ENCODE measurements around the gene TCF7L2.
A peak's percentile ranks its signal among the peaks of the same experiment; 100 is the strongest.

The TCF7L2 gene

DNA sequence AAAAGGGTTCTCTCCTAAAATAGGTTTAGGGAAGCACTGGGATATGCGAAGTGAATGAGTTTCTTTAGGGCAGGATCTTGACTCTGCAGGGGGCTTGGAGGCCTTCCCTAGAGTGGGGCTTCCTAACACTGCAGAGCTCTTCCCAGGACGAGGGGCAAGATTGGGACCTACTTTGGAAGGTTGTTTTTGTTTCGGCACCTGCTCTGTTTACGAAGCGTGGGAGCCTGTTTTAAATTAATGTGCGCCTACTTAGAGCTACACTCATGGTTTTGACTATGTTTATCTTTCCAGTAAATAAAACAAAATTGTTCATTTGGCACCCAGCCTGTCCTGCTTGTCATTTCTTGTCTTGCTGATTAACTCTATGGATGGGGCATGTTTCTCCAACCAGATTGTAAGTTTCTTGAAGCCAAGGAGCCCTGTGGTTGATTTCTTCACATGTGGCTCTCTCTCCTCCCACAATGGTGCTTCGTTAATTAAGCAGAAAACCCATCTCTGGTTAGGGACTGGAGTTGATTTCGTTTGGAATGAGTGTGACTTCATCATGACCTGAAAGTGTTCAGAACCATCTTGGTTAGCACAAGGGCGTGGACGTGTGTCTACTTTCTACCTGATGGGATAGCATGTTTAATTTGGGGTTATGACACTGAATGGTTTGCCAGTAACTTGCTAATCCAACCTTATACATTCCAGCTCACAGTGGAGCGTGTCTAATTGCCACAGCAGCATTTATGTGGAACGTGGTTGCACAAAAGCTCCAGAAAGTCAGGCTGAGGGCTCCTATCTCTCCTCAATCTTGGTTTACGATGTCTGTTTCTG, 98.1 kb downstream of the TCF7L2 start:
- Mint-ChIP-seq H3K27ac (peak overlapping the region; percentile 32 to 86 (median 74)), H3K27me3 (ENCODE audit: low read depth) (no peaks in the 10 kb centered on the region), H3K9me3 (no peaks in the 10 kb centered on the region), H3K4me3 (no peak overlapping the region), H3K4me1 (peaks cover 61% of the 10 kb centered on the region), H3K36me3 (ENCODE audit: low read depth) (peaks cover 36% of the 10 kb centered on the region)
- TF ChIP-seq, protein P1, sequence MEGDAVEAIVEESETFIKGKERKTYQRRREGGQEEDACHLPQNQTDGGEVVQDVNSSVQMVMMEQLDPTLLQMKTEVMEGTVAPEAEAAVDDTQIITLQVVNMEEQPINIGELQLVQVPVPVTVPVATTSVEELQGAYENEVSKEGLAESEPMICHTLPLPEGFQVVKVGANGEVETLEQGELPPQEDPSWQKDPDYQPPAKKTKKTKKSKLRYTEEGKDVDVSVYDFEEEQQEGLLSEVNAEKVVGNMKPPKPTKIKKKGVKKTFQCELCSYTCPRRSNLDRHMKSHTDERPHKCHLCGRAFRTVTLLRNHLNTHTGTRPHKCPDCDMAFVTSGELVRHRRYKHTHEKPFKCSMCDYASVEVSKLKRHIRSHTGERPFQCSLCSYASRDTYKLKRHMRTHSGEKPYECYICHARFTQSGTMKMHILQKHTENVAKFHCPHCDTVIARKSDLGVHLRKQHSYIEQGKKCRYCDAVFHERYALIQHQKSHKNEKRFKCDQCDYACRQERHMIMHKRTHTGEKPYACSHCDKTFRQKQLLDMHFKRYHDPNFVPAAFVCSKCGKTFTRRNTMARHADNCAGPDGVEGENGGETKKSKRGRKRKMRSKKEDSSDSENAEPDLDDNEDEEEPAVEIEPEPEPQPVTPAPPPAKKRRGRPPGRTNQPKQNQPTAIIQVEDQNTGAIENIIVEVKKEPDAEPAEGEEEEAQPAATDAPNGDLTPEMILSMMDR (IDR thresholded peaks at IDR 0.05; ENCODE audit: unreplicated experiment in 3 of 3): no peak

GRCh38 chr10:113049881-113050280, 99.8 kb downstream of the TCF7L2 start:
- TF ChIP-seq, protein P1 (IDR thresholded peaks at IDR 0.05; ENCODE audit: unreplicated experiment in 3 of 3): no peak
- peaks cover 25% of the 10 kb centered on the region for H3K36me3 Mint-ChIP-seq (ENCODE audit: low read depth)
- no peak overlapping the region for H3K4me3 Mint-ChIP-seq
- no peaks in the 10 kb centered on the region for H3K9me3 Mint-ChIP-seq
- no peaks in the 10 kb centered on the region for H3K27me3 Mint-ChIP-seq (ENCODE audit: low read depth)
- peak overlapping the region in 1 of 3 experiments; percentile 63 for H3K27ac Mint-ChIP-seq
- H3K4me1 Mint-ChIP-seq: peaks cover 63% of the 10 kb centered on the region

GRCh38 chr10:113052076-113052830, 102.2 kb downstream of the TCF7L2 start:
- Mint-ChIP-seq H3K4me1 (peaks cover 54% of the 10 kb centered on the region), H3K27ac (peak overlapping the region in 1 of 3 experiments; percentile 70), H3K4me3 (no peak overlapping the region), H3K36me3 (ENCODE audit: low read depth) (peaks cover 15% of the 10 kb centered on the region), H3K27me3 (ENCODE audit: low read depth) (no peaks in the 10 kb centered on the region), H3K9me3 (no peaks in the 10 kb centered on the region)
- TF ChIP-seq, protein P1 (IDR thresholded peaks at IDR 0.05; ENCODE audit: unreplicated experiment in 3 of 3): peak in 1 of 3 experiments; percentile 17

GRCh38 chr10:113053091-113053490, 103.0 kb downstream of the TCF7L2 start:
- Mint-ChIP-seq H3K9me3 (no peaks in the 10 kb centered on the region), H3K4me1 (peaks cover 46% of the 10 kb centered on the region), H3K4me3 (no peak overlapping the region), H3K27me3 (ENCODE audit: low read depth) (no peaks in the 10 kb centered on the region), H3K27ac (peak overlapping the region in 1 of 3 experiments; percentile 62), H3K36me3 (ENCODE audit: low read depth) (peaks cover 15% of the 10 kb centered on the region)
- TF ChIP-seq, protein P1 (IDR thresholded peaks at IDR 0.05; ENCODE audit: unreplicated experiment in 3 of 3): no peak

GRCh38 chr10:113053881-113054280, 103.8 kb downstream of the TCF7L2 start:
- H3K27ac Mint-ChIP-seq: peak overlapping the region; percentile 35 to 64 (median 36)
- H3K4me1 Mint-ChIP-seq: peaks cover 38% of the 10 kb centered on the region
- TF ChIP-seq, protein P1 (IDR thresholded peaks at IDR 0.05; ENCODE audit: unreplicated experiment in 3 of 3): no peak
- H3K27me3 Mint-ChIP-seq (ENCODE audit: low read depth): no peaks in the 10 kb centered on the region
- H3K36me3 Mint-ChIP-seq (ENCODE audit: low read depth): peaks cover 15% of the 10 kb centered on the region
- H3K4me3 Mint-ChIP-seq: no peak overlapping the region
- no peaks in the 10 kb centered on the region for H3K9me3 Mint-ChIP-seq

All from nephron (organoid).